Measurements from ENCODE around the gene USPL1.

Gene USPL1

GRCh38 chr13:30664689-30665275, 47.1 kb downstream of the USPL1 start:
- no peak for DNase-seq (ENCODE audit: low read depth)
- no peak overlapping the region for H3K4me3 ChIP-seq (ENCODE audit: low read depth, low read length)
- TF ChIP-seq MAX (IDR thresholded peaks at IDR 0.05; ENCODE audit: low read depth, low read length) = no peak
- no peak for TF ChIP-seq CTCF (IDR thresholded peaks at IDR 0.05; ENCODE audit: low read depth, low read length)
- no peak for TF ChIP-seq POLR2A (IDR thresholded peaks at IDR 0.05; ENCODE audit: extremely low read depth, insufficient read length)
- TF ChIP-seq MYC (IDR thresholded peaks at IDR 0.05; ENCODE audit: low read depth, low read length) = no peak

GRCh38 chr13:30665638-30666037, 47.9 kb downstream of the USPL1 start:
- no peak for TF ChIP-seq MAX (IDR thresholded peaks at IDR 0.05; ENCODE audit: low read depth, low read length)
- TF ChIP-seq POLR2A (IDR thresholded peaks at IDR 0.05; ENCODE audit: extremely low read depth, insufficient read length) = no peak
- TF ChIP-seq MYC (IDR thresholded peaks at IDR 0.05; ENCODE audit: low read depth, low read length) = no peak
- TF ChIP-seq CTCF (IDR thresholded peaks at IDR 0.05; ENCODE audit: low read depth, low read length) = no peak
- DNase-seq (ENCODE audit: low read depth) = peak; percentile 25
- H3K4me3 ChIP-seq (ENCODE audit: low read depth, low read length) = no peak overlapping the region

DNA sequence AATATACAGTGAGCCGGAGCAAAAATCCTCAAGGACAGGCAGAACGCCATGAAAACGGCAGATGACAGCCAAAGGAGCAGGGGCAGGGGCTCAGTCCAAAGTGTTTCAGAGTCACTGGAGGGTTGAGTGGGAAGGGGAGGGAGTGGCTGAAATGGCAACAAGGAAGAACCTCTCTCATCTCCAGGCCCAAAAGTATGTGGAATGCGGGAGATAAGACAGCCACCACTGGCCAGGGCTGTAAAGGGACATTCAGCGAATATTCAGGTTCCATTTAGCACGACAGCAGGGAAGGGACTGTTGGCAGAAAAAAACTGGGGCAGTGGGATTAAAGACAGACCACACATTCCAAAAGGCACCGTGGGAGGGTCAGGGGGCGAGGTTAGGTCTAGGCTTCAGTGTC, 48.4 kb downstream of the USPL1 start:
- no peak overlapping the region for H3K4me3 ChIP-seq (ENCODE audit: low read depth, low read length)
- no peak for TF ChIP-seq MAX (IDR thresholded peaks at IDR 0.05; ENCODE audit: low read depth, low read length)
- TF ChIP-seq CTCF (IDR thresholded peaks at IDR 0.05; ENCODE audit: low read depth, low read length) = no peak
- TF ChIP-seq POLR2A (IDR thresholded peaks at IDR 0.05; ENCODE audit: extremely low read depth, insufficient read length) = no peak
- no peak for TF ChIP-seq MYC (IDR thresholded peaks at IDR 0.05; ENCODE audit: low read depth, low read length)
- no peak for DNase-seq (ENCODE audit: low read depth)

- no peak for DNase-seq (ENCODE audit: low read depth)
- TF ChIP-seq MAX (IDR thresholded peaks at IDR 0.05; ENCODE audit: low read depth, low read length) = no peak
- TF ChIP-seq MYC (IDR thresholded peaks at IDR 0.05; ENCODE audit: low read depth, low read length) = no peak
- no peak for TF ChIP-seq CTCF (IDR thresholded peaks at IDR 0.05; ENCODE audit: low read depth, low read length)
- TF ChIP-seq POLR2A (IDR thresholded peaks at IDR 0.05; ENCODE audit: extremely low read depth, insufficient read length) = no peak
- no peak overlapping the region for H3K4me3 ChIP-seq (ENCODE audit: low read depth, low read length)
Measured at GRCh38 chr13:30667014-30667413, 49.3 kb downstream of the USPL1 start.

GRCh38 chr13:30668312-30668711, 50.6 kb downstream of the USPL1 start:
- DNase-seq (ENCODE audit: low read depth) = no peak
- no peak for TF ChIP-seq CTCF (IDR thresholded peaks at IDR 0.05; ENCODE audit: low read depth, low read length)
- no peak for TF ChIP-seq MYC (IDR thresholded peaks at IDR 0.05; ENCODE audit: low read depth, low read length)
- H3K4me3 ChIP-seq (ENCODE audit: low read depth, low read length) = no peak overlapping the region

- DNase-seq (ENCODE audit: low read depth) = no peak
- no peak for TF ChIP-seq POLR2A (IDR thresholded peaks at IDR 0.05; ENCODE audit: extremely low read depth, insufficient read length)
- TF ChIP-seq MYC (IDR thresholded peaks at IDR 0.05; ENCODE audit: low read depth, low read length) = no peak
- no peak for TF ChIP-seq MAX (IDR thresholded peaks at IDR 0.05; ENCODE audit: low read depth, low read length)
- no peak for TF ChIP-seq CTCF (IDR thresholded peaks at IDR 0.05; ENCODE audit: low read depth, low read length)
- H3K4me3 ChIP-seq (ENCODE audit: low read depth, low read length) = no peak overlapping the region
Measured at GRCh38 chr13:30671271-30671815, 53.6 kb downstream of the USPL1 start.
